ENCODE measurements around the gene SETDB1. TPM values are rescaled to one million over a fixed set of nuclear protein-coding genes. Genes with fewer than 3 reads are reported as not detected.

The SETDB1 gene
- total RNA-seq, 2 experiments from 2014 or later, result 39.4 to 40.4 TPM

GRCh38 chr1:150981177-150981804, 55.1 kb downstream of the SETDB1 start:
- H3K4me3 Mint-ChIP-seq, result no peak overlapping the region
- POLR2A ChIA-PET, result no interaction called here
- H3K4me1 ChIP-seq (ENCODE audit: insufficient read depth, low read length), result peaks cover 34% of the 10 kb centered on the region
- intact Hi-C loops (cut with DNase I, micrococcal nuclease), result no loop called here
- no peak for ATAC-seq (ENCODE audit: poor library complexity)
- no peaks in the 10 kb centered on the region for H3K36me3 Mint-ChIP-seq (ENCODE audit: low read depth)
- H3K27ac ChIP-seq (ENCODE audit: low read depth in 1 of 2, low read length in 2 of 2), result no peak overlapping the region
- CTCF ChIA-PET, result no interaction called here
- H3K4me3 ChIP-seq (ENCODE audit: low read length), result no peak overlapping the region
- H3K4me1 Mint-ChIP-seq (ENCODE audit: low read depth), result peaks cover 28% of the 10 kb centered on the region
- no peaks in the 10 kb centered on the region for H3K27me3 Mint-ChIP-seq
- no peaks in the 10 kb centered on the region for H3K27me3 ChIP-seq (ENCODE audit: control insufficient read depth in 1 of 2, insufficient read depth in 2 of 2, low read length in 2 of 2)
- TF ChIP-seq CTCF (IDR thresholded peaks at IDR 0.05), result no peak
- no peak overlapping the region for H3K27ac Mint-ChIP-seq
- H3K9me3 Mint-ChIP-seq, result no peaks in the 10 kb centered on the region
- H3K36me3 ChIP-seq (ENCODE audit: insufficient read depth, low read length), result no peaks in the 10 kb centered on the region
- no peak for DNase-seq
- no peaks in the 10 kb centered on the region for H3K9me3 ChIP-seq (ENCODE audit: control insufficient read depth in 1 of 2, insufficient read depth in 1 of 2, low read length in 2 of 2)

- DNase-seq (no peak), ATAC-seq (ENCODE audit: poor library complexity) (no peak)
- Mint-ChIP-seq H3K9me3 (no peaks in the 10 kb centered on the region), H3K27ac (no peak within 1 kb of the TSS), H3K36me3 (ENCODE audit: low read depth) (no peaks in the 10 kb centered on the region), H3K4me1 (ENCODE audit: low read depth) (peaks cover 21% of the 10 kb centered on the region), H3K4me3 (no peak within 1 kb of the TSS), H3K27me3 (no peaks in the 10 kb centered on the region)
- no peaks in the 10 kb centered on the region for H3K36me3 ChIP-seq (ENCODE audit: insufficient read depth, low read length)
- intact Hi-C loops (cut with DNase I, micrococcal nuclease), result no loop called here
- ChIA-PET CTCF (no interaction called here), POLR2A (interaction anchor here (1.1 kb wide), 1 partner anchor 17 kb away, joined by 3 read pairs; no protein-coding TSS in a partner anchor)
- no peak within 1 kb of the TSS for H3K4me3 ChIP-seq (ENCODE audit: low read length)
- H3K4me1 ChIP-seq (ENCODE audit: insufficient read depth, low read length), result peaks cover 26% of the 10 kb centered on the region
- H3K27me3 ChIP-seq (ENCODE audit: control insufficient read depth in 1 of 2, insufficient read depth in 2 of 2, low read length in 2 of 2), result no peaks in the 10 kb centered on the region
- H3K9me3 ChIP-seq (ENCODE audit: control insufficient read depth in 1 of 2, insufficient read depth in 1 of 2, low read length in 2 of 2), result no peaks in the 10 kb centered on the region
- TF ChIP-seq CTCF (IDR thresholded peaks at IDR 0.05), result no peak
- H3K27ac ChIP-seq (ENCODE audit: low read depth in 1 of 2, low read length in 2 of 2), result no peak within 1 kb of the TSS
Observed at GRCh38 chr1:150981805-150982712, 55.9 kb downstream of the SETDB1 start, which contains the start of gene ANXA9. Gene ANXA9, plus strand, starts transcription at chr1:150982292. Its CDS starts 814 bp downstream, at chr1:150983106.

- no peaks in the 10 kb centered on the region for H3K4me1 ChIP-seq (ENCODE audit: insufficient read depth, low read length)
- no peaks in the 10 kb centered on the region for H3K9me3 Mint-ChIP-seq
- no peak overlapping the region for H3K4me3 ChIP-seq (ENCODE audit: low read length)
- TF ChIP-seq CTCF (IDR thresholded peaks at IDR 0.05), result no peak
- no peaks in the 10 kb centered on the region for H3K9me3 ChIP-seq (ENCODE audit: control insufficient read depth in 1 of 2, insufficient read depth in 1 of 2, low read length in 2 of 2)
- intact Hi-C loops (cut with DNase I, micrococcal nuclease), result no loop called here
- no peak overlapping the region for H3K27ac Mint-ChIP-seq
- ChIA-PET POLR2A (interaction anchor here (0.6 to 1.4 kb wide), 4 partner anchors 12 to 771 kb away, joined by 3 read pairs; partner anchors contain the start of gene CDC42SE1), CTCF (interaction anchor here (1.3 kb wide), 1 partner anchor 11 kb away, joined by 4 read pairs; no protein-coding TSS in a partner anchor)
- no peaks in the 10 kb centered on the region for H3K27me3 ChIP-seq (ENCODE audit: control insufficient read depth in 1 of 2, insufficient read depth in 2 of 2, low read length in 2 of 2)
- H3K4me1 Mint-ChIP-seq (ENCODE audit: low read depth), result peaks cover 10% of the 10 kb centered on the region
- H3K4me3 Mint-ChIP-seq, result no peak overlapping the region
- H3K36me3 ChIP-seq (ENCODE audit: insufficient read depth, low read length), result no peaks in the 10 kb centered on the region
- no peak for DNase-seq
- H3K27me3 Mint-ChIP-seq, result no peaks in the 10 kb centered on the region
- no peaks in the 10 kb centered on the region for H3K36me3 Mint-ChIP-seq (ENCODE audit: low read depth)
- H3K27ac ChIP-seq (ENCODE audit: low read depth in 1 of 2, low read length in 2 of 2), result no peak overlapping the region
- ATAC-seq (ENCODE audit: poor library complexity), result no peak
Observed at GRCh38 chr1:150985179-150985825, 59.1 kb downstream of the SETDB1 start.
